SK-N-SH treated with all-trans-retinoic acid at 6 μM for 48 hours (cell line): ENCODE data around the gene ZIC5.

Source experiments
- ARNTL ChIP-seq: fragments of 450-650 bp; formaldehyde crosslinking; IDR thresholded peaks from 2 replicates; pipeline ENCODE4 v1.5.0; 2020; ENCODE audit warnings: low read depth, mild to moderate bottlenecking, moderate library complexity, borderline replicate concordance
- BACH2 ChIP-seq: fragments of 250-450 bp; sonication (Bioruptor Pico); IDR thresholded peaks from 2 replicates; pipeline ENCODE4 v1.9.0; 2021; ENCODE audit warnings: mild to moderate bottlenecking, borderline replicate concordance
- CSDC2 ChIP-seq: fragments of 250-450 bp; sonication (Bioruptor Pico); IDR thresholded peaks from 2 replicates; pipeline ENCODE4 v1.5.0; 2020; ENCODE audit warnings: mild to moderate bottlenecking, moderate library complexity
- PATZ1 ChIP-seq: fragments of 250-450 bp; sonication (Bioruptor Pico); IDR thresholded peaks from 2 replicates; pipeline ENCODE4 v1.8.0; 2020; ENCODE audit warnings: mild to moderate bottlenecking, moderate library complexity, borderline replicate concordance
- ZFP3 ChIP-seq: fragments of 250-450 bp; sonication (Bioruptor Pico); IDR thresholded peaks from 2 replicates; pipeline ENCODE4 v1.5.0; 2020; ENCODE audit warnings: mild to moderate bottlenecking, moderate library complexity
- ZFP30 ChIP-seq: fragments of 450-650 bp; formaldehyde crosslinking; IDR thresholded peaks from 2 replicates; pipeline ENCODE4 v1.5.0; 2022; ENCODE audit warnings: mild to moderate bottlenecking, moderate library complexity
- TF ChIP-seq, protein P1 (sequence below): fragments of 250-450 bp; sonication (Bioruptor Pico); IDR thresholded peaks from 2 replicates; pipeline ENCODE4 v1.5.1; 2021; ENCODE audit warnings: mild to moderate bottlenecking, moderate library complexity

DNA sequence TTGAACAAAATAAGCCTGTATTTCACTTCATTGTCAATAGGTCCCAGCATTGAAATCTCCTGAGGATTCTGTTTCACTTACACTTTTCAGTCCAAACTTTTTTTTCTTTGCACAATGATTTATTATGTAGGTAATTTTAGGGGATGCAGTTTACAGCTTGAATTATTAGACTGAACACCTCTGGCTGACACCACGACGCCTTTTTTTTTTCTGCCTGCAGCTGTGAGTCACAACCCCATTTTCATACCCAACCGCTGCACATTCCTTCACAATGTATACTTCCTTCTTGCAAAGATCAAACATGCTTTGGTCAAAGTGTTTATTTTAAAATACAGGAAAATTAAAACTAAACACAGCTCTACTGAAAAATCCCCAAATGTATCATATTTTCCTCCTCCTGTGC lies 21.4 kb upstream of the ZIC5 start:
- TF ChIP-seq, protein P1, sequence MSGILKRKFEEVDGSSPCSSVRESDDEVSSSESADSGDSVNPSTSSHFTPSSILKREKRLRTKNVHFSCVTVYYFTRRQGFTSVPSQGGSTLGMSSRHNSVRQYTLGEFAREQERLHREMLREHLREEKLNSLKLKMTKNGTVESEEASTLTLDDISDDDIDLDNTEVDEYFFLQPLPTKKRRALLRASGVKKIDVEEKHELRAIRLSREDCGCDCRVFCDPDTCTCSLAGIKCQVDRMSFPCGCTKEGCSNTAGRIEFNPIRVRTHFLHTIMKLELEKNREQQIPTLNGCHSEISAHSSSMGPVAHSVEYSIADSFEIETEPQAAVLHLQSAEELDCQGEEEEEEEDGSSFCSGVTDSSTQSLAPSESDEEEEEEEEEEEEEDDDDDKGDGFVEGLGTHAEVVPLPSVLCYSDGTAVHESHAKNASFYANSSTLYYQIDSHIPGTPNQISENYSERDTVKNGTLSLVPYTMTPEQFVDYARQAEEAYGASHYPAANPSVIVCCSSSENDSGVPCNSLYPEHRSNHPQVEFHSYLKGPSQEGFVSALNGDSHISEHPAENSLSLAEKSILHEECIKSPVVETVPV (CRISPR knock-in tag), result no peak
- TF ChIP-seq ZFP3 (CRISPR knock-in tag) (no peak), PATZ1 (CRISPR knock-in tag) (no peak), ARNTL (CRISPR knock-in tag) (no peak), BACH2 (CRISPR knock-in tag) (no peak), CSDC2 (CRISPR knock-in tag) (no peak), ZFP30 (CRISPR knock-in tag) (no peak)
